ENCODE measurements around the gene ZSCAN12.

DNA sequence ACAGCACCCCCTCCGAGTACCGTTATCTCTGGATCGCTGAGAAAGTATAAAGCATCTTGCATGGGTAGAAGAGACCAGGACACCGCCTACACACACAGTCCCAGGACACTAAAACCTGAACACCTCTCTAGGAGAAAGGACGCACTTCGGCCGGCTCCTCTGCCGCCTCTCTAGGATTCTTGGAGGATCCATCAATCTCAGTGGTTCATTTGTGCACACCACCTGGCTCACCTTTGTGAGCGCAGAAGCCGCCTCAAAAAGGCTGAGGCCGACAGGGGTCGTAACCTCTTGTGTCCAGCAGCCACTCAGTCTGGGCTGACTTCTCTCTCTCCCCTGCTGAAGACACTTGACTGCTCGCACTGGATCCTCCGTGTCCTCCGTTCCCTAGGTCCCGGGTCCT, 30.2 kb upstream of the ZSCAN12 start:
- no peak for TF ChIP-seq CTCF (conservative IDR thresholded peaks at IDR 0.05; ENCODE audit: low read length)
- no peak for TF ChIP-seq EZH2phosphoT487 (IDR thresholded peaks at IDR 0.05; ENCODE audit: borderline replicate concordance)
